Ectodermal cell (in vitro differentiated cells): Measurements from ENCODE around the gene PCSK5. TPM values are rescaled to one million over a fixed set of nuclear protein-coding genes. Genes with fewer than 3 reads are reported as not detected.

Experiments used
- H3K27ac ChIP-seq: 2 replicates; pipeline ENCODE4 v1.7.0; 2013; ENCODE audit warnings: mild to moderate bottlenecking, low read depth, low read length; ENCODE audit not compliant: insufficient read depth, poor library complexity, severe bottlenecking
- H3K27me3 ChIP-seq: 2 replicates; pipeline ENCODE4 v1.7.0; 2013; ENCODE audit warnings: mild to moderate bottlenecking, low read length; ENCODE audit not compliant: insufficient read depth, control insufficient read depth, poor library complexity, severe bottlenecking
- H3K36me3 ChIP-seq: one replicate; pipeline ENCODE4 v1.7.0; 2013; ENCODE audit warnings: low read length; ENCODE audit not compliant: control insufficient read depth, insufficient read depth
- H3K4me1 ChIP-seq: one replicate; pipeline ENCODE4 v1.7.0; 2013; ENCODE audit warnings: low read length; ENCODE audit not compliant: control insufficient read depth, insufficient read depth
- H3K4me3 ChIP-seq: 2 replicates; pipeline ENCODE4 v1.7.0; 2013; ENCODE audit warnings: low read depth, low read length, control low read depth; ENCODE audit not compliant: insufficient read depth
- H3K9me3 ChIP-seq: 2 replicates; pipeline ENCODE4 v1.7.0; 2013; ENCODE audit warnings: mild to moderate bottlenecking, low read length, moderate library complexity; ENCODE audit not compliant: control insufficient read depth
- WGBS, 2 experiments: methylation state at CpG; one replicate each; pipeline ENCODE4 v1.1.7; 2013; ENCODE audit warnings: missing lambda C conversion rate in 2 of 2; 5-methylcytosine and 5-hydroxymethylcytosine counted together
- polyA plus RNA-seq, 4 experiments: library from polyadenylated mRNA; stranded (reverse); fragments of 50-300 nt; gene quantifications; one replicate each; pipeline ENCODE4 v1.2.3, GENCODE V29; 2013

The PCSK5 gene
- polyA plus RNA-seq (2013, experiment 1 of 4): 10.7 TPM
- polyA plus RNA-seq (2013, experiment 2 of 4): 11.7 TPM
- polyA plus RNA-seq (2013, experiment 3 of 4): 8.5 TPM
- 9.9 TPM for polyA plus RNA-seq (2013, experiment 4 of 4)

DNA sequence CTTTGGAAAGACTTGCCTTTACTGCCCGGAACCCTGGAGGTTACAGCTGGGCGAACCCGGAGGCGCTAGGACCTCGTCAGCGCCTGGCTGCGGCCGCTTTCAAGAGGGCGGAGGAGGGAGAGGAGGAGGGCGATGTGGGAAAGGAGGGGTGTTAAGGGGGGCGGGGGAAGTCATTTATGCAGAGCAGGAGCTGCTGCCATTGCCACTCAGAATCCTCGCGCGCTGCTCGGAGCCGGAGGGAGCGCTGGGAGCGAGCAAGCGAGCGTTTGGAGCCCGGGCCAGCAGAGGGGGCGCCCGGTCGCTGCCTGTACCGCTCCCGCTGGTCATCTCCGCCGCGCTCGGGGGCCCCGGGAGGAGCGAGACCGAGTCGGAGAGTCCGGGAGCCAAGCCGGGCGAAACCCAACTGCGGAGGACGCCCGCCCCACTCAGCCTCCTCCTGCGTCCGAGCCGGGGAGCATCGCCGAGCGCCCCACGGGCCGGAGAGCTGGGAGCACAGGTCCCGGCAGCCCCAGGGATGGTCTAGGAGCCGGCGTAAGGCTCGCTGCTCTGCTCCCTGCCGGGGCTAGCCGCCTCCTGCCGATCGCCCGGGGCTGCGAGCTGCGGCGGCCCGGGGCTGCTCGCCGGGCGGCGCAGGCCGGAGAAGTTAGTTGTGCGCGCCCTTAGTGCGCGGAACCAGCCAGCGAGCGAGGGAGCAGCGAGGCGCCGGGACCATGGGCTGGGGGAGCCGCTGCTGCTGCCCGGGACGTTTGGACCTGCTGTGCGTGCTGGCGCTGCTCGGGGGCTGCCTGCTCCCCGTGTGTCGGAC is at the start of gene PCSK5:
PCSK5 (plus strand) TSS at position 202 of the 805 bp plus-strand sequence; CDS start at position 711, 509 bp downstream.
- Histone ChIP-seq H3K36me3 (no peaks in the 10 kb centered on the region), H3K4me1 (peaks cover 3% of the 10 kb centered on the region), H3K27me3 (peaks cover 39% of the 10 kb centered on the region), H3K9me3 (no peaks in the 10 kb centered on the region), H3K4me3 (peak within 1 kb of the TSS; percentile 84), H3K27ac (peak within 1 kb of the TSS; percentile 48)
- WGBS, 2 experiments: 0% methylated on average over 83 of the region's 83 CpGs

DNA sequence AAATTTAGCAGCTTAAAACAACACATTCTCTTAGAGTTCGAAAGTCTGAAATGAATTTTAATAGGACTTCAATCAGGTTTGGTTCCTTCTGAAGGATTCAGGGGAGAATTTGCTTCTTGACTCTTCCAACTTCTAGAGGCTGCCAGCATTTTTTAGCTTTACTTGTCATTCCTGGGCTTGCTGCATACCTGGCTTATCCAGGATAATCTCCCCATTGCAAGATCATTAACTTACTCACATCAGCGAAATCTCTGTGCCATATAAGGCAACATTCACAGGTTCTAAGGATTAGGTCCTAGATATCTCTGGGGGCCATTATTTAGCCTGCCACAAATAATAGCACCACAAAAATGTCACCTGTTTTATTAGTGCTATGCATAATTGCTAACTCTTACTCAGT is 46.2 kb upstream of the PCSK5 start:
- 82 to 93% methylated on average over 2 of the region's 2 CpGs for WGBS, 2 experiments
- H3K4me1 ChIP-seq: no peaks in the 10 kb centered on the region
- no peaks in the 10 kb centered on the region for H3K9me3 ChIP-seq
- H3K27me3 ChIP-seq: no peaks in the 10 kb centered on the region
- no peak overlapping the region for H3K4me3 ChIP-seq
- no peaks in the 10 kb centered on the region for H3K36me3 ChIP-seq
- no peak overlapping the region for H3K27ac ChIP-seq

DNA sequence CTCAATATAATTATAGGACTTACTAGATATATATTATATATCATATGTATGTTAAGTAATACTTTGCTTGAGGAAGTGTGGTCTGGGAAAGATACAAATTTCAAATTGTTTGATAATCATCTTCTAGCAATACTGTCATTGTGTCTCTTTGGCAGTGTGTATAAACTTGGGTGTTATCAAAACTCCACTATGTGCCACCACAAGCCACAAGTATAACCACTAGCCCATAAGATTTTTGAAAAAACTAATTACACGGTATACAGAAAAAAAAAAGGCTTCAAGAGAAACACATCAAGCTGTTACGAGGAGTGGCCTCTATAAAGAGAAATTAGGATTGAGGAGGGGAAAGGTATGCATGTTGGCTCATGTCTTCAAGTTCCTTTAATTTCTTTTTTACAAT is 44.7 kb upstream of the PCSK5 start:
- Histone ChIP-seq H3K27me3 (no peaks in the 10 kb centered on the region), H3K4me1 (no peaks in the 10 kb centered on the region), H3K27ac (no peak overlapping the region), H3K4me3 (no peak overlapping the region), H3K36me3 (no peaks in the 10 kb centered on the region), H3K9me3 (no peaks in the 10 kb centered on the region)
- 96% methylated on average over 2 of the region's 2 CpGs; no CpG with 5 or more reads in 1 of the 2 experiments for WGBS, 2 experiments

DNA sequence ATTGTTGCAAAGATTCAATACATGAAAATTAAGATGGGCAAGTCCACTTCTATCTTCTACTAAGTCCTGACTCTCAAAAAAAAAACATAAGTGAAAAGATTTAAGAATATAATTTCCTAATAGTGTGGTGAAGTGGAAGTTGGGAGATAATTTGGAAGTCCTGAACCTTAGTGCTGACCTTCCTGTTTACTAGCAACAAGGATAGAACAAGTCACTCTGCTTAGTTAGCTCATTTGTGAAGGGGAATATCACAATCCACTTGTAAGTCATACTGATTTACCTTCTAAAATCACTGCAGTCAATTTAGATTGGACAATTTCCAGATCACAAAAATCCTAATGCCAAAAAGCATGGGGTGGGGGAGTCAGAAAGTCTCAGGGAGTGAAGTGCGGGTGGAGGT is 43.4 kb upstream of the PCSK5 start:
- no peaks in the 10 kb centered on the region for H3K27me3 ChIP-seq
- H3K36me3 ChIP-seq: no peaks in the 10 kb centered on the region
- WGBS, 2 experiments: 88 to 100% methylated on average over 1 of the region's 1 CpG
- H3K4me3 ChIP-seq: no peak overlapping the region
- H3K4me1 ChIP-seq: no peaks in the 10 kb centered on the region
- no peak overlapping the region for H3K27ac ChIP-seq
- H3K9me3 ChIP-seq: no peaks in the 10 kb centered on the region

DNA sequence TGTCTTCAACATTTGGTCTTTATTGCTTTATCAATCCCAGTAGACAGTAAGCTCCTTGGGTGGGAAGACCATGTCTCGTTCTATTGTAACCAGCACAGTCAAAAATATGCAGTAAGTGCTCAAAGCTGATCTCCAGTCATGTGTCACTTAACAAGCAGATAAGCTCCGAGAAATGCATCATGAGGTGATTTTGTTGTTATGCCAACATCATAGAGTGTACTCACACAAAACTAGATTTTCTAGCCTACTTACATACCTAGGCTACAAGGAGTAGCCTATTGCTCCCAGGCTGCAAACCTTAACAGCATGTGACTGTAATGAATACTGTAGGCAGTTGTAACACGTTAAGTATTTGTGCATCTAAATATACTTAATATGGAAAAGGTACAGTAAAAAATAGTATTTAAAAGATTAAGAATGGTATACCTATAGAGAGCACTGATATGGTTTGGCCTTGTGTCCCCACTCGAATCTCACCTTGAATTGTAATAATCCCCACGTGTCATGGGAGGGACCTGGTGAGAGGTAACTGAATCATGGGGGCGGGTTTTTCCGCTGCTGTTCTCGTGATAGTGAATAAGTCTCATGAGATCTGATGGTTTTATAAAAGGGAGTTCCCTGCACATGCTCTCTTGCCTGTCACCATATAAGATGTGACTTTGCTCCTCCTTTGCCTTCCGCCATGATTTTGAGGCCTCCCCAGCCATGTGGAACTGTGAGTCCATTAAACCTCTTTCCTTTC is 39.8 kb upstream of the PCSK5 start:
- no peaks in the 10 kb centered on the region for H3K4me1 ChIP-seq
- H3K9me3 ChIP-seq: no peaks in the 10 kb centered on the region
- no peaks in the 10 kb centered on the region for H3K27me3 ChIP-seq
- H3K27ac ChIP-seq: no peak overlapping the region
- H3K36me3 ChIP-seq: no peaks in the 10 kb centered on the region
- WGBS, 2 experiments: 88 to 90% methylated on average over 7 to 9 of the region's 9 CpGs
- no peak overlapping the region for H3K4me3 ChIP-seq

DNA sequence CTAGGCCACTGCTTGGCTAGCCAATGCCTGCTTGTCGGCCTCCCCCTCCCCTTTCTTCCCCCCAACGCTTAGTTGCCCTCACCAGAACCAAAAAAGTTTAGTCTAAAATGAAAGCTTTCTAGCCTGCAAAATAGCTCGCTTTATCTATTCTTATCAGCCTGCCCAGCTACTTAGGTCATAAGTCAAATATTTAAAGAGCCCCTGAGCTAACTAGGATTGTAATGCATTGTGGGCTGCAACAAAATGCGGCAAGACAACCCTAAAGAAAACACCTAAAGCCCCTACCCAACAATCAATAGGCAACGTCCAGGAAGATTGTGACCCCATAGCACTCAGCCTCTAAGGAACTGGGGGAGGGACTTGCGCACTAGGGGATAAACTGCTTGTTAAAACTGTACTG is 38.6 kb upstream of the PCSK5 start:
- H3K9me3 ChIP-seq: no peaks in the 10 kb centered on the region
- H3K4me1 ChIP-seq: no peaks in the 10 kb centered on the region
- H3K4me3 ChIP-seq: no peak overlapping the region
- 89 to 93% methylated on average over 6 of the region's 6 CpGs for WGBS, 2 experiments
- no peaks in the 10 kb centered on the region for H3K27me3 ChIP-seq
- no peak overlapping the region for H3K27ac ChIP-seq
- H3K36me3 ChIP-seq: no peaks in the 10 kb centered on the region

DNA sequence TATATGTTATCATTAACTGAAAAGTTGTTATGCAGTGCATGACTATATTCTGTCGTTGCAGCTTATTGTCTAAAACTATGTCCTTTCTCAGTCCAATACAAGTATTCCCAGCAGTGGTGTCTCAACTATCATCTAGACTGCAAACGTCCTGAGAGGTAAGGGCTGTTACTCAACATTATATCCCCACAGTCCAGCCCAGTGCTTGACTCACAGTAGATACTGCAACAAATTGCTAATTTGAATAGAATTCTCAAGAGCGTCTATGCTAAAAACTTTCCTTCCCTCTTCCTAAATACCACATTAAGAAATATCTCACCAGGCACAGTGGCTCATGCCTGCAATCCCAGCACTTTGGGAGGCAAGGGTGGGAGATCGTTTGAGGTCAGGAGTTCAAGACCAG is 37.7 kb upstream of the PCSK5 start:
- Histone ChIP-seq H3K4me3 (no peak overlapping the region), H3K27me3 (no peaks in the 10 kb centered on the region), H3K9me3 (no peaks in the 10 kb centered on the region), H3K27ac (no peak overlapping the region), H3K4me1 (no peaks in the 10 kb centered on the region), H3K36me3 (no peaks in the 10 kb centered on the region)
- WGBS, 2 experiments: 89 to 93% methylated on average over 4 of the region's 4 CpGs

DNA sequence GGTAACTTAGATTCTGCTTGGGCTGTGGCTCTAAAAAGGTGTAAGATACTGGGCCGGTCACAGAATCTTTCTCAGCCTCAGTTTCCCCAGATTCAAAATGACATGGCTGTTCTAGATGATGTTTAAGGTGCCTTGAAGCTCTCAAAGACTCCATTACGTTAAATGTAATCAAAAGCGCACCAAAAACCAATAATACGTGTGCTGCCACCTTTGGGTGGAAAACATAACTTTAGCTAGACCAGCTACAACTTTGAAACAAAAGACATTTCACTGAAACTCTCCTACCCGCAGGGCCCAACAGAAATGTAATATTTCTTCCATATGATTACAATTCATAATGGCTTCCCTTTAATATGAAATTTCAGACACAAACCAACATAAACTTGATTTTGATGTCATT is 35.0 kb upstream of the PCSK5 start:
- no peaks in the 10 kb centered on the region for H3K4me1 ChIP-seq
- H3K36me3 ChIP-seq: no peaks in the 10 kb centered on the region
- H3K9me3 ChIP-seq: no peaks in the 10 kb centered on the region
- 66 to 70% methylated on average over 5 of the region's 5 CpGs for WGBS, 2 experiments
- no peak overlapping the region for H3K27ac ChIP-seq
- H3K4me3 ChIP-seq: no peak overlapping the region
- no peaks in the 10 kb centered on the region for H3K27me3 ChIP-seq

DNA sequence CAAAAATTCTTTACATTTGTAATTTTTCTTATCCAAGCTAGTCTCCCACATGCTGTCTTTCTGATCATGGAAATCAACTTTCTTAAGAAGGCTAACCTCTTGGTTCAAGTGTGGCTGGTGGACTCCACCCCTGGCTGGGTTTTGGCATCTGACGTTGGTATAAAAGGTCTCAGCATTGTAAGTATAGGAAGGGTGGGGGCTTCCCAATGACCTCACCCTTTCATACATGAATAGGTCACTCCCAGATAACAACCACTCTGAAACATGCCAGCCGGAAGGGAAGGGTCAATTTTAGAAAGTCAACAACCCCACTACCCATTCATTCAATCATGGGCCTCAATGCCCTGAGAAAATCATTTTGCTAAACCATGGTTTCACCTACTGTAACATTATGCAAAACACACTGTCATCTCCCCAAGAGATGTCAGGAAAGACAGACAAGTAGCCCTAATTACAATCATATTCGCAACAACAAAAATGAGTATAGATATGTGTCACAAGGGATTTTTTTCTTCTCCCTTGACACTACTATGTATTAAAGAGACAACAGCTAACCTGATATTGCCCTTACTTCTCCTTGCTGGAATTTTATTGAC is 31.9 kb upstream of the PCSK5 start:
- no peaks in the 10 kb centered on the region for H3K36me3 ChIP-seq
- no peak overlapping the region for H3K4me3 ChIP-seq
- H3K4me1 ChIP-seq: no peaks in the 10 kb centered on the region
- no peaks in the 10 kb centered on the region for H3K9me3 ChIP-seq
- 87 to 98% methylated on average over 2 of the region's 3 CpGs for WGBS, 2 experiments
- H3K27ac ChIP-seq: no peak overlapping the region
- H3K27me3 ChIP-seq: no peaks in the 10 kb centered on the region

DNA sequence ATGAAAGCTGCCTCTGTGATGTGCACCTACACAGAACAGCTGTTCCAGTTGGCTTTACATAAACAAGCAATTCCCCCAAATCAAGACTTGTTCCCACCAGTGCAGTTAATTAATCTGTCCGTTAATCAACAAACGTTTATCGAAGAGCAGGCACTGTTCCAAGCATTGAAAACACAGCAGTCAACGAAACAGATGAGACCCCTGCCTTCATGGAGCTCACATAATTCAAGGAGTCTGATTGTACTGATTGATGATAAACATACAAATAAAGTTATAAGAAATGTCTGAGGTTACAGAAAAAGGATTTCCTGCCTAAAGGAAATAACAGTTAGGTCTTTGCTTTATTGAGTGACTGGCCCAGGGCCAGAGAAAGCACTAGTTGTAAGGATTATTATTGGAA is 26.2 kb upstream of the PCSK5 start:
- Histone ChIP-seq H3K4me3 (no peak overlapping the region), H3K27me3 (no peaks in the 10 kb centered on the region), H3K27ac (no peak overlapping the region), H3K36me3 (no peaks in the 10 kb centered on the region), H3K4me1 (no peaks in the 10 kb centered on the region), H3K9me3 (no peaks in the 10 kb centered on the region)
- 91 to 93% methylated on average over 4 of the region's 4 CpGs for WGBS, 2 experiments
